Vagina (tissue), 2 donors: ENCODE data around the gene DNPH1.

Experiments
- POLR2A ChIP-seq, 2 donors: fragments of 450-650 bp; IDR thresholded peaks; one replicate each; pipeline ENCODE4 v1.6.1; 2017; ENCODE audit warnings: antibody characterized with exemption in 2 of 2, mild to moderate bottlenecking in 2 of 2, moderate library complexity in 2 of 2
- TF ChIP-seq, protein P1 (sequence below), 3 experiments: fragments of 450-650 bp in 2 of 3; fragments of 200-600 bp in 1 of 3; sonication (generic) in 1 of 3; IDR thresholded peaks; one replicate each; pipeline ENCODE4 v1.5.1; 2017 to 2019; ENCODE audit warnings: antibody characterized with exemption in 3 of 3, mild to moderate bottlenecking in 2 of 3, moderate library complexity in 2 of 3

DNA sequence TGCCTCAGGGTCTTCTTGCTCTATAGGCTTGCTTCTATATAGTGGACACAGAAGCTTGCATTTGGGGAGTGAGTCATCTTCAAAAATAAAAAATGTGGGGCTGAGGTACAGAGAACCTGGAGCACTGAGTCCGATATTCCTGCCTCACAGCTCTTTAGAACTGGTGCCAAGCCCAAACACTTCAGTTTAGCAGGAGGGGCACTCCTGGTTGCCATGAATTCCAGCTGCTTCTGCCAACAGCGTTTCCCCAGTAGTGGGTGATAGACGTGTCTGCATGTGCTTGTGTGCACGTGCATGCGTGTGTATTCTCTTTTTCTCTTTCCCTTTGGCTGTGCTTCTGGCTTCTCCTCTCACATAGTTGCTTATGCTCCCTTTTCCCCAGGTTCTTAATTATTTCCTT lies 11.9 kb downstream of the DNPH1 start:
- TF ChIP-seq, protein P1, sequence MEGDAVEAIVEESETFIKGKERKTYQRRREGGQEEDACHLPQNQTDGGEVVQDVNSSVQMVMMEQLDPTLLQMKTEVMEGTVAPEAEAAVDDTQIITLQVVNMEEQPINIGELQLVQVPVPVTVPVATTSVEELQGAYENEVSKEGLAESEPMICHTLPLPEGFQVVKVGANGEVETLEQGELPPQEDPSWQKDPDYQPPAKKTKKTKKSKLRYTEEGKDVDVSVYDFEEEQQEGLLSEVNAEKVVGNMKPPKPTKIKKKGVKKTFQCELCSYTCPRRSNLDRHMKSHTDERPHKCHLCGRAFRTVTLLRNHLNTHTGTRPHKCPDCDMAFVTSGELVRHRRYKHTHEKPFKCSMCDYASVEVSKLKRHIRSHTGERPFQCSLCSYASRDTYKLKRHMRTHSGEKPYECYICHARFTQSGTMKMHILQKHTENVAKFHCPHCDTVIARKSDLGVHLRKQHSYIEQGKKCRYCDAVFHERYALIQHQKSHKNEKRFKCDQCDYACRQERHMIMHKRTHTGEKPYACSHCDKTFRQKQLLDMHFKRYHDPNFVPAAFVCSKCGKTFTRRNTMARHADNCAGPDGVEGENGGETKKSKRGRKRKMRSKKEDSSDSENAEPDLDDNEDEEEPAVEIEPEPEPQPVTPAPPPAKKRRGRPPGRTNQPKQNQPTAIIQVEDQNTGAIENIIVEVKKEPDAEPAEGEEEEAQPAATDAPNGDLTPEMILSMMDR (IDR thresholded peaks at IDR 0.05) = no peak
- no peak for TF ChIP-seq POLR2A (IDR thresholded peaks at IDR 0.05)
